Hindlimb muscle (tissue), 1 donor: ENCODE results near the gene LPAR6. TPM values are rescaled to one million over a fixed set of nuclear protein-coding genes. Genes with fewer than 3 reads are reported as not detected.

Experiments
- DNase-seq: peaks from one replicate; pipeline ENCODE4 v3.0.0-alpha.2; 2013
- polyA plus RNA-seq: library from polyadenylated mRNA; unstranded; fragments of 120-200 nt; gene quantifications from one replicate; pipeline ENCODE4 v1.2.1, GENCODE V29; 2013; ENCODE audit not compliant: insufficient read length

The LPAR6 gene
- polyA plus RNA-seq, 1 donor, result 19.0 TPM

DNA sequence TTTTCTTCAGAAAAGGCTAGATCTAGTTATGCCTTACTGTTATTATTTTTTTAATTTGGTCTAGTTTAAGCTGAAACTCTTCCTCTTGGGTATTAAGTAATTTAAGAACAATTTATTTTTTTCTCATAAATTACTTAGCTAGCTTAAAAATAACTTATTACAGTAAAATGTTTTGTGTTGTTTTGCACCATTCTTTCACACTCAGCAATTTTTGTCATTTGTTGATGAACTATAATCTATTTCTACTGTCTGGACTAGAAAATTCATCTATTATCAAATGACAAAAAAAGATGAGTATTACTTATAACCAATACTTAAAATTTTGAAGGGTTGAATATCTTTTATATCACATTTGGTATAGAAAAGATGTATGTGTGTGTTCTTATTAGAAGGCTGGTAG is 1.6 kb upstream of the LPAR6 start:
- no peak for DNase-seq

GRCh38 chr13:48411841-48412531 is 927 bp downstream of the LPAR6 start:
- peak; percentile 54 for DNase-seq

DNA sequence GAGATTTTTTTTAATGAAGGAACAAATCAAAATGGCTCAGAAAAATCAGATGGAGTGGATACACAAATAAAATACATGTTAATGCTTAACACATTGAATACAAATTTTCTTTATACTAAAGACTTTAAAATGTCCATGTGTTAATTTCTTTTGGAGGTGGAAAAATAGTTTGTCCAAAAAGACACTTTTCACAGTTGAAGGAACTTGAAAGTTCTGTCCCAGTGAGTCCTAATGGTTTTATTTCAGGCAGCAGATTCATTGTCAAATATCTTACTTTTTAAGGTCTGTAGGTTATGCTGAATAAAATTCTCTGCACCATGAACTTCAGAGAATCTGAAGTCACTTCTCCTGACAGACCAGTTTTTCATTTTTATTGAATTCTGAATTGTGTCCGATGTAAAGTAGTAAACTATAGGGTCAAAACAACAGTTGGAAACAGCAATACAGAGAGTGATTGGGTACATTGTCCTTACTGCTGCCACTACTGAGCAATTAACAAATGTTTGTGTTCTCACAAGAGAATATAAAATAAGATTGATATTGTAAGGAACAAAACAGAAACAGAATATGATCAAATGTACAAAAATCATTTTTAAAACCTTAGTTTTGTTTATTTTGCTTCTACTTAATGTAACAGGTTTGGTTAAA is 1.6 kb downstream of the LPAR6 start:
- DNase-seq, result no peak

- DNase-seq, result no peak
These were observed 2.7 kb downstream of the LPAR6 start for GRCh38 chr13:48410199-48410598.

DNA sequence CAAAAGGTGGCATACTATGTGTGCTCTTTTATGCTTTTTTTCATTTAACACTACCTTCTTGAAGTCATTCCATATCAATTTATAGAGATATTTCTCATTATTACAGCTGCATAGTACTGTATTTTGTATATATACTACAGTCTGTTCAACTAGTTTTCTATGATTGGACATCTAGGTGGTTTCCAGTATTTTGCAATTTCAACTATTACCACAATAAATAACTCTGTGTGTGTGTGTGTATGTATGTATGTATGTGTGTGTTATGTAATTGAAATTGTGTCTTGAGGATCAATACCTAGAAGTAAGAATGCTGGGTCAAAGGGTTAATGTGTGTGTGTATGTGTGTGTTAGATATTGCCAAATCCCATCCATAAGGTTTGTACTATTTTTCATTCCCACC is 7.0 kb downstream of the LPAR6 start:
- no peak for DNase-seq

DNA sequence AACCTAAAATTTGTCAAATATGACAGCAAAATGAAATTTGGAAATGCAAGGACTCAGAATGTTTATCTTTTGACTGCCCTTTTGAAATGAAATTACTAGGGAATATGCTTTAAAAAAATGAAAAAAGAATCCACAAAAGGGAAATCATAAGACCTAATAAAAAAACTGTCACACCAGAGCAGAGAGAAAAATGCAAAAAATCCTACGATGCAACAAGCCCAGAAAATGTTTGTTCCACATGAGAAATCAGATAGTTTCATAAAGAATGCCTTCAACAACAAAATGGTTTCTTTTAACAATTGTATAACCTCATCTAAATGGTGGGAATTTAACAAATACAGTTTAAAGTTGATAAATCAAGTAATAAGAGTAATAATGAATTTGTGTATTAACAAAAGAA is 8.0 kb downstream of the LPAR6 start:
- no peak for DNase-seq

- DNase-seq, result no peak
These were observed 9.0 kb downstream of the LPAR6 start for GRCh38 chr13:48403913-48404312.

GRCh38 chr13:48403151-48403631 is 9.7 kb downstream of the LPAR6 start:
- no peak for DNase-seq

- no peak for DNase-seq
These were observed 10.5 kb downstream of the LPAR6 start for GRCh38 chr13:48402325-48402932.

- DNase-seq, result no peak
These were observed 11.4 kb downstream of the LPAR6 start for GRCh38 chr13:48401480-48401879.

- DNase-seq, result no peak
These were observed 12.0 kb downstream of the LPAR6 start for GRCh38 chr13:48400850-48401291.

GRCh38 chr13:48400090-48400694 is 12.7 kb downstream of the LPAR6 start:
- DNase-seq, result no peak

DNA sequence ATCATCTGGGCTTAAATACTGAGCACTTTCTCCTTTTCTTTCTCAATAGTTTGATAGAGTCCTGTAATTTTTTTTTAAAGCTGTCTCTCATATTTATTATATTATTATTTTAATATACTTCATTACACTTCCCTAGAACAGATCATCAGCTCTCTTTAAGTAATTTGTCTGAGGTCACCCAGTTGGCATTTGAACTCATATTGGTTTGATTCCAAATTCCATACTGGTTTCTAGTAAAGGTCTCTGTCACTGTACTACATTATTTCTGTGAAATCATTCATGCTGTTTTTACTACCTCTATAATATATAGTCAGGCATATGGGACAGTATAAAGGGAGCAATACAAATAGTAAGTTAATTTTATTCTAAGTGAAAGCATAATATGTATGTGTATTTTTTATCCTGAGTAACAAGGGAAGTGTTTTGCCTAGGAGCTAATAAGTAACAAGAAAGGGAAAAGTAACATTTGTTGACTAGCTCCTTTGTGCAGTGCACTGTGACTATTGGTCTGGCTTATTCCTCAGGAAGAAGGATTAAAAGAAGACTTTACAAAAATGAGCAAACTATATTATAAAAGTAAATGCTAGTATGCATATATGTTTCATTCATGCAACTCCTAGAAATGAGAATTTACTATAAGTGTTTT is 14.3 kb downstream of the LPAR6 start:
- DNase-seq, result no peak

DNA sequence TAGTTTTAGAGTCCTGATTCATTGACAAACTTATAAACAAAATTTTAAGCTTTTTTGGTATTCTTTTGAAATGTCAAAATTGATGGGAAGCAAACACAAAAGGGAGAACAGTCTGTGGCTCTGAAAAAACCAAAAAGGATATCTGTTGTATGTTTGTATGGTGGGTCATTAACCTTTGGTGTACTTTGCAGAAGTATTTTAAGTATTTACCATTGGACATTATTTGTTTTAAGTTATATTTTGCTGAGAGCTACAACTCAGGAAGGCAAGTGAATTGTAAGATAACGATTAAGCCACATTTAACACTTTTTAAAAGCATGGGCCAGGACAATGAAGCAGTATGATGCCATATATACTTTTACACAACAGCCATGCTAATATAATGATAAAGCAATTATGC is 15.2 kb downstream of the LPAR6 start:
- no peak for DNase-seq

GRCh38 chr13:48393698-48394085 is 19.2 kb downstream of the LPAR6 start:
- DNase-seq, result no peak

DNA sequence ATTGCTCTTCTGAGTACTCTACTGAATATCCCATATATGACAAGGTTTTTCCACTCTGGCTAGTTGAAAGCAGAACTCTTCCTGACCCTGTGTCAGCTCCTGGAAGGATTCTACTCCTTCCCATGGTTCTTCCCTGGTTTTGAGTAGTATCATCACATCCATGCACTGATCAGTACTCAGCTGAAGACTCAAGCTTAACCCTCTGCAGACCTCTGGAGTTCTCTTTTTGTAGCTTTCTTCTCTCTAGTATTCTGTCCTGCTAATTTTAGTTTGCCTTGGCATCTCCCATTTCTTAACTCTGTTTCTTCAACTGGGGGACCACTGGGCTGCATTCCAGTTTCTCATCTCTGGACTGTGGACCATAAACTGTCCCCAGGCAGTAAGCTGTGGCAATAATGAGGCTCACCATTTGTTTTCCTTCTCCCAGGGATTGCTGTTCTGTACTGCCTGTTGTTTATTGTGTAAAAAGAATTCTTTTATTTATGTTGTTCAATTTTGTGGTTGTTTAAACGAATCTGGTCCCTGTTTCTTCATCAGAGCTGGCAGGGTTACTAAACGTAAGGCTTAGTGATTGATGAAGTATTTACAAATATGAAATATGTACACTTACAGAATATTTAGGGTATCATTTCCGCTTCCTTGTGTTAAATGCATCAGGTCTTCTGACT is 19.7 kb downstream of the LPAR6 start:
- no peak for DNase-seq

- DNase-seq, result no peak
These were observed 21.7 kb downstream of the LPAR6 start for GRCh38 chr13:48391257-48391656.

GRCh38 chr13:48386816-48387215 is 26.1 kb downstream of the LPAR6 start:
- no peak for DNase-seq

- no peak for DNase-seq
These were observed 29.5 kb downstream of the LPAR6 start for GRCh38 chr13:48383384-48383783.

DNA sequence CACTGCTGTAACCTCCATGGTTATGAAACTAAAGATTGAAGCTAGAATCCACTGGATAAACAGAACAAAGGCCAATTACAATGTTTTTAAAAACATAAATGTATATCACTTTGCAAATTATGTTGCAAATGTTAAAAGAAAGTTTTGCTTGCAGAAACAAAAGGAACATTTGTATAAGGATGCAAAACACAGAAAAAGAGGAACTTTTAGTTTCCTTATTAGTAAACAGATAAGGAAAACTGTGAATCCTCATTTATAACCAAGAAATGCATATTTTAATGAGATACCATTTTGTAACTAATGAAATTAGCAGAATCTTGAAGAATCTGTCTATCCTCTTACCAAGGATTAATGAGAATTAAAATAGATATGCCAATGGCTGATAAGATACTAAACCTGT is 32.3 kb downstream of the LPAR6 start:
- DNase-seq, result no peak

- DNase-seq, result no peak
These were observed 35.1 kb downstream of the LPAR6 start for GRCh38 chr13:48377857-48378256.

DNA sequence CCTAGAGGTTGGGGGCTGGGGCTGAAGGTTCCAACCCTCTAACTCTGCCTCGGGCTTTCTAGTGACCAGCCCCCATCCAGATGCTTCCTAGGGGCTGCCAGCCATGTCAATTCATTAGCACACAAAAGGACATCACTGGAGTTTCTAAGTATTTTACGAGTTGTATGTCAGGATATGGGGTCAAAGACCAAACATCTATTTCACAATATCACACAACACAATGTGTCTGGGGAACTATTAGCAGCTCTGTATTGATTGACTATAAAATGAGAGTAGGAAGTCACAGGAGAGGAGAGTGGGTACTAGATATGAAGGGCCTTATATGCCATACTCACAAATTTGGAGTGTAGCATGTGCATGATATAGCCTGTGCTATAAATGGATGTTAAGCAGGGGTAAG is 42.1 kb downstream of the LPAR6 start:
- no peak for DNase-seq
